RWPE1 (cell line): ENCODE measurements around the gene HOXA3.
A peak's percentile ranks its signal among the peaks of the same experiment; 100 is the strongest.

Experiments used
- CTCF ChIA-PET: fragments of 350-600 bp; sonication (Branson Sonifier 250); formaldehyde crosslinking; extraction: SDS; loops from one replicate; lab custom pipeline; 2021; lab: Yijun Ruan, JAX
- POLR2A ChIA-PET: fragments of 400-600 bp; formaldehyde crosslinking; extraction: SDS; loops from one replicate; lab custom pipeline; 2020; ENCODE audit warnings: antibody characterized with exemption; ENCODE audit not compliant: low non-redundant PET; lab: Yijun Ruan, JAX
- DNase-seq: peaks from one replicate; pipeline ENCODE4 v3.0.0; 2012; ENCODE audit warnings: low spot score
- H3K27ac ChIP-seq: fragments of 450-650 bp; 2 replicates; pipeline ENCODE4 v1.5.1; 2017
- CTCF ChIP-seq: fragments of 450-650 bp; conservative IDR thresholded peaks from 2 replicates; pipeline ENCODE4 v1.5.1; 2017; ENCODE audit warnings: low read depth, mild to moderate bottlenecking

Gene HOXA3

GRCh38 chr7:27189295-27189996, 37.1 kb upstream of the HOXA3 start:
- CTCF ChIA-PET: interaction anchor here (2.0 kb wide), 1 partner anchor 10 kb away, joined by 10 read pairs; no protein-coding TSS in a partner anchor
- POLR2A ChIA-PET: no interaction called here
- no peak for DNase-seq
- no peak for TF ChIP-seq CTCF
- H3K27ac ChIP-seq: peak overlapping the region; percentile 88

GRCh38 chr7:27188386-27189294, 36.3 kb upstream of the HOXA3 start:
- POLR2A ChIA-PET: no interaction called here
- peak overlapping the region; percentile 88 for H3K27ac ChIP-seq
- CTCF ChIA-PET: interaction anchor here (0.6 to 2.0 kb wide), 2 partner anchors 9 to 237 kb away, joined by 3 to 10 read pairs; no protein-coding TSS in a partner anchor
- no peak for DNase-seq
- TF ChIP-seq CTCF: no peak

GRCh38 chr7:27187475-27188385, 35.3 kb upstream of the HOXA3 start:
- CTCF ChIA-PET: interaction anchor here (0.6 to 1.1 kb wide), 2 partner anchors 18 to 238 kb away, joined by 3 read pairs; no protein-coding TSS in a partner anchor
- H3K27ac ChIP-seq: peak overlapping the region; percentile 88
- POLR2A ChIA-PET: no interaction called here
- TF ChIP-seq CTCF: no peak
- DNase-seq: no peak

- DNase-seq: no peak
- POLR2A ChIA-PET: no interaction called here
- TF ChIP-seq CTCF: no peak
- CTCF ChIA-PET: interaction anchor here (0.7 to 1.1 kb wide), 4 partner anchors 9 to 391 kb away, joined by 3 to 4 read pairs (median 3); no protein-coding TSS in a partner anchor
- H3K27ac ChIP-seq: peak overlapping the region; percentile 98
Measured at GRCh38 chr7:27186668-27187474, 34.5 kb upstream of the HOXA3 start.

GRCh38 chr7:27185854-27186667, 33.7 kb upstream of the HOXA3 start:
- ChIA-PET POLR2A (no interaction called here), CTCF (interaction anchor here (0.7 to 1.1 kb wide), 4 partner anchors 10 to 392 kb away, joined by 3 to 4 read pairs (median 3); no protein-coding TSS in a partner anchor)
- peak overlapping the region; percentile 98 for H3K27ac ChIP-seq
- DNase-seq: no peak
- TF ChIP-seq CTCF: no peak
